Pancreas (tissue), 10 donors: Measurements from ENCODE around the gene E2F1. TPM values are rescaled to one million over a fixed set of nuclear protein-coding genes. Genes with fewer than 3 reads are reported as not detected.

Experiments used
- ATAC-seq, 4 donors: fragments of 200-7000 bp; cut with Tn5 transposase; one replicate each; pipeline versions ENCODE4 v1.8.0 to v1.9.1; 2020; ENCODE audit warnings: mild to moderate bottlenecking in 4 of 4, moderate library complexity in 4 of 4
- DNase-seq, 6 donors: peaks; one replicate each; pipeline ENCODE4 v3.0.0-alpha.2; 2020
- FAIRE-seq: peaks from 2 replicates; lab custom pipeline; 2012; peaks lifted over from hg19 to GRCh38; lab: Jason Lieb, UNC
- H3K27ac ChIP-seq, 4 donors: fragments of 200-600 bp; sonication (generic); 1 replicate in 3 of 4; 2 replicates in 1 of 4; pipeline versions ENCODE4 v1.5.0 to v1.8.0; 2020
- H3K27me3 ChIP-seq, 4 donors: fragments of 200-600 bp; one replicate each; pipeline ENCODE4 v1.8.0; 2021
- H3K36me3 ChIP-seq, 3 donors: fragments of 200-600 bp; sonication (generic) in 1 of 3; one replicate each; pipeline versions ENCODE4 v1.5.0 to v1.8.0; 2020 to 2021
- H3K4me1 ChIP-seq, 3 donors: fragments of 200-600 bp; one replicate each; pipeline ENCODE4 v1.8.0; 2021
- H3K4me3 ChIP-seq, 4 donors: fragments of 200-600 bp; sonication (generic) in 2 of 4; one replicate each; pipeline versions ENCODE4 v1.5.0 to v1.8.0; 2020 to 2021
- H3K9me3 ChIP-seq, 4 donors: fragments of 200-600 bp; one replicate each; pipeline ENCODE4 v1.8.0; 2021
- WGBS, 2 donors: extraction: QIAGEN DNeasy Blood & Tissue Kit; methylation state at CpG; one replicate each; pipeline ENCODE4 v1.1.7; 2013; 5-methylcytosine and 5-hydroxymethylcytosine counted together
- intact Hi-C, 3 donors: fragments of 100-400 bp; cut with DNase I; formaldehyde crosslinking; loops; one replicate each; pipeline versions ENCODE4 v1.11.1 to v1.14.2; 2022
- polyA plus RNA-seq, 2 donors: library from polyadenylated mRNA; stranded (reverse); fragments of 200-250 nt; gene quantifications; one replicate each; pipeline ENCODE4 v1.2.3, GENCODE V29; 2013
- total RNA-seq, 6 donors: library from RNA; stranded (reverse); fragmentation: NEBNext Ultra II Directional in 4 of 6; extraction: Animal tissue kit (Norgen Biotek cat#: 25700) in 4 of 6; gene quantifications; one replicate each; pipeline versions ENCODE4 v1.2.1 to v1.2.4, GENCODE V29; 2021 to 2023
- TF ChIP-seq, protein P1 (sequence below), 4 donors: fragments of 200-600 bp; sonication (generic) in 3 of 4; IDR thresholded peaks; one replicate each; pipeline versions ENCODE4 v1.5.0 to v1.8.0; 2021; ENCODE audit warnings: antibody characterized with exemption in 4 of 4
- donor health status: healthy with polysubstance abuse.
- donor health status: DM: no; HTN: no; CAD: no; lungs with moderate emphysema.
- donor health status: DM: no; HTN: no; CAD: no.
- donor health status: control.
- donor health status: control.
- donor health status: Bipolar disorder and iron deficiency.
- donor health status: DM: yes; HTN: yes; CAD: no.
- donor health status: DM: no; HTN: no; CAD: no.
- donor health status: DM: no; HTN: no; CAD: no.
- donor health status: DM: yes; HTN: yes; CAD: no.

E2F1 gene
- total and polyA plus RNA-seq, 8 donors, result 0.23 to 0.92 (median 0.60) TPM

DNA sequence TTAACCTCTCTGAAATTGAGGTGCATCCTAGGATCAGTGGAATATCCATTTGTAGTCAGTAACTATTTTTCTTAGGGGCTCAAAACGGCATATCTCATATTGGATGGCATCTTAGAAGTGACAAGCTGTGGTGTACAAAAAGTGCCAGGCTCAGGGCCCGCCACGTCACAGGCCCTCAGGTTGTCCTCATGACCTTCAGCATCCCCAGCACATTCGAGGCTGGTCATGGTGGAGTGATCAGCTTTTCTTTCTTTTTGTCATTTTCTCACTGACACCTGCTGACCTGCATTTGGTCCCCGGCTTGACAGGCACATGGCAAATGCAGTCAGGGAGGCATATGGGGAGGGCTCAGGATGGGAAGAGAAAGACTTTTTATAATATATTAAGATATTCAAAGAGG, 7.1 kb upstream of the E2F1 start:
- no peaks in the 10 kb centered on the region for H3K9me3 ChIP-seq
- no peaks in the 10 kb centered on the region for H3K4me1 ChIP-seq
- no peak overlapping the region for H3K4me3 ChIP-seq
- WGBS, 2 donors, result 81% methylated on average over 5 of the region's 5 CpGs
- DNase-seq (peak in 1 of 6 donors; percentile 6), FAIRE-seq (no peak), ATAC-seq (no peak)
- intact Hi-C loops, result no loop called here
- TF ChIP-seq, protein P1, sequence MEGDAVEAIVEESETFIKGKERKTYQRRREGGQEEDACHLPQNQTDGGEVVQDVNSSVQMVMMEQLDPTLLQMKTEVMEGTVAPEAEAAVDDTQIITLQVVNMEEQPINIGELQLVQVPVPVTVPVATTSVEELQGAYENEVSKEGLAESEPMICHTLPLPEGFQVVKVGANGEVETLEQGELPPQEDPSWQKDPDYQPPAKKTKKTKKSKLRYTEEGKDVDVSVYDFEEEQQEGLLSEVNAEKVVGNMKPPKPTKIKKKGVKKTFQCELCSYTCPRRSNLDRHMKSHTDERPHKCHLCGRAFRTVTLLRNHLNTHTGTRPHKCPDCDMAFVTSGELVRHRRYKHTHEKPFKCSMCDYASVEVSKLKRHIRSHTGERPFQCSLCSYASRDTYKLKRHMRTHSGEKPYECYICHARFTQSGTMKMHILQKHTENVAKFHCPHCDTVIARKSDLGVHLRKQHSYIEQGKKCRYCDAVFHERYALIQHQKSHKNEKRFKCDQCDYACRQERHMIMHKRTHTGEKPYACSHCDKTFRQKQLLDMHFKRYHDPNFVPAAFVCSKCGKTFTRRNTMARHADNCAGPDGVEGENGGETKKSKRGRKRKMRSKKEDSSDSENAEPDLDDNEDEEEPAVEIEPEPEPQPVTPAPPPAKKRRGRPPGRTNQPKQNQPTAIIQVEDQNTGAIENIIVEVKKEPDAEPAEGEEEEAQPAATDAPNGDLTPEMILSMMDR (IDR thresholded peaks at IDR 0.05), result no peak
- no peak overlapping the region for H3K27ac ChIP-seq
- H3K27me3 ChIP-seq, result no peaks in the 10 kb centered on the region
- H3K36me3 ChIP-seq, result no peaks in the 10 kb centered on the region

DNA sequence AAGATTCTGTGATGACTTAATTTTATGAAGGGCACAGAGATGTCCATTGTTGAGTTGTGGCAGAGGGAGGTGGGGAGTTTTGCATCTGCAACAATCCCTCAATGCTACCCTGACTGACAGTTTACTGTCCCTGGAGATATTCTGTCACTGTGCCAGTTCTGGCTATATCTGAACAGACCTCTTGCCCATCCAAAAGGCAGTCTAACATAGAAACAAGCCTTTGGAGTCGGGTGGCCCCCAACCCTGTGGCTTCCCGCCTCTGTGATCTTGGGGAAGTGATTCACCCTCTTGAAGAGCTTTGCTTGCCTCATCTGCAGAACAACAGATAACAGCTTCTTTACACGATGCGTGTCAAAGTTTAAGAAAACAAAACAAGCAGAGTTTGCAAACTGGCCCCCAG, 3.8 kb upstream of the E2F1 start:
- intact Hi-C loops, result no loop called here
- TF ChIP-seq, protein P1 (IDR thresholded peaks at IDR 0.05), result no peak
- Histone ChIP-seq H3K4me3 (no peak overlapping the region), H3K9me3 (no peaks in the 10 kb centered on the region), H3K4me1 (no peaks in the 10 kb centered on the region), H3K27me3 (no peaks in the 10 kb centered on the region), H3K36me3 (no peaks in the 10 kb centered on the region), H3K27ac (no peak overlapping the region)
- 71 to 85% methylated on average over 4 of the region's 4 CpGs for WGBS, 2 donors
- FAIRE-seq (no peak), ATAC-seq (no peak), DNase-seq (no peak)

DNA sequence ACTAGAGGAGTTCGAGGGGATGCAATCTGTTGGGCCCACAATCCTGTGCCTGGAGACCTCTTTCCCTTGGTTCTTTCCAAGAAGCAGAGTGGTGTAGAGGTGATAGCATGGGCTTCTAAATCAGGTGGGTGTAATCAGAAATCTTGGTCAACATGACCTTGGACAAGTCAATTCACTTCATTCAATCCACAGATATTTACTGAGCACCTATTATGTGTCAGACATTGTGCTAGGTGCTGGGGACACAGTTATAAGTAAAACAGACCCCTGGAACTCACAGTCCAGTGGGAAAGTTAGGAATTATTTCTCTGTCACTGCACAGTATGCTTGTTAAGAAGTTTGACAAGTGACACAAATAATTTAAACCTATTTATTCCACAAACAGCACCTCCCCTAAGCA, 3.3 kb upstream of the E2F1 start:
- no peaks in the 10 kb centered on the region for H3K4me1 ChIP-seq
- no peaks in the 10 kb centered on the region for H3K27me3 ChIP-seq
- H3K4me3 ChIP-seq, result no peak overlapping the region
- DNase-seq (no peak), FAIRE-seq (no peak), ATAC-seq (no peak)
- WGBS, 2 donors, result 91 to 92% methylated on average over 1 of the region's 1 CpG
- no peaks in the 10 kb centered on the region for H3K9me3 ChIP-seq
- intact Hi-C loops, result no loop called here
- H3K36me3 ChIP-seq, result no peaks in the 10 kb centered on the region
- TF ChIP-seq, protein P1 (IDR thresholded peaks at IDR 0.05), result no peak
- H3K27ac ChIP-seq, result no peak overlapping the region

DNA sequence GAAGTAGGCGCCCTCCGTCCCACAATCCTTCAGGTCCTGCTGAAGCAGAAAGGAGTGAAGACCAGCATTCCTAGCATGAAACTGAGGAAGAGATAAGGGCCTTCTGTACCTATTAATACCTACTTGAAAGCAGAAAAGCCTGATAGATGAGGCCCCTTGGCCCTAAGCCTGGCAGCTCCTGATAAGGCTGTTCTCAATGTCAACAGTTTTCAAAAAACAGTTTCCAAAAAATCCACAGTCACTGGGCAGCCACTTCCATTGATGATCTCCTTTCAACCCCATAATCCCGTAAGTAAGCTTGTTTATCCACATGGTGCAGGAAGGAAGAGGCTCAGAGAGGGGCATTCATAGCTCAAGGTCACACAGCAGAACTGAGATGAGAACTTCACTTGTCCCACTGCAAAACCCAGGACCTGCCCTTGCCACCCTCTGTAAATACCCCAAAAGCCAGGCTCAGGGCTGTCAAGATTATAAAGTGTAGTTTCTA, 2.8 kb upstream of the E2F1 start:
- TF ChIP-seq, protein P1 (IDR thresholded peaks at IDR 0.05), result no peak
- FAIRE-seq (no peak), ATAC-seq (no peak), DNase-seq (no peak)
- no peak overlapping the region for H3K27ac ChIP-seq
- no peak overlapping the region for H3K4me3 ChIP-seq
- WGBS, 2 donors, result 51 to 56% methylated on average over 3 of the region's 3 CpGs
- no peaks in the 10 kb centered on the region for H3K36me3 ChIP-seq
- intact Hi-C loops, result no loop called here
- no peaks in the 10 kb centered on the region for H3K27me3 ChIP-seq
- H3K4me1 ChIP-seq, result no peaks in the 10 kb centered on the region
- H3K9me3 ChIP-seq, result no peaks in the 10 kb centered on the region

DNA sequence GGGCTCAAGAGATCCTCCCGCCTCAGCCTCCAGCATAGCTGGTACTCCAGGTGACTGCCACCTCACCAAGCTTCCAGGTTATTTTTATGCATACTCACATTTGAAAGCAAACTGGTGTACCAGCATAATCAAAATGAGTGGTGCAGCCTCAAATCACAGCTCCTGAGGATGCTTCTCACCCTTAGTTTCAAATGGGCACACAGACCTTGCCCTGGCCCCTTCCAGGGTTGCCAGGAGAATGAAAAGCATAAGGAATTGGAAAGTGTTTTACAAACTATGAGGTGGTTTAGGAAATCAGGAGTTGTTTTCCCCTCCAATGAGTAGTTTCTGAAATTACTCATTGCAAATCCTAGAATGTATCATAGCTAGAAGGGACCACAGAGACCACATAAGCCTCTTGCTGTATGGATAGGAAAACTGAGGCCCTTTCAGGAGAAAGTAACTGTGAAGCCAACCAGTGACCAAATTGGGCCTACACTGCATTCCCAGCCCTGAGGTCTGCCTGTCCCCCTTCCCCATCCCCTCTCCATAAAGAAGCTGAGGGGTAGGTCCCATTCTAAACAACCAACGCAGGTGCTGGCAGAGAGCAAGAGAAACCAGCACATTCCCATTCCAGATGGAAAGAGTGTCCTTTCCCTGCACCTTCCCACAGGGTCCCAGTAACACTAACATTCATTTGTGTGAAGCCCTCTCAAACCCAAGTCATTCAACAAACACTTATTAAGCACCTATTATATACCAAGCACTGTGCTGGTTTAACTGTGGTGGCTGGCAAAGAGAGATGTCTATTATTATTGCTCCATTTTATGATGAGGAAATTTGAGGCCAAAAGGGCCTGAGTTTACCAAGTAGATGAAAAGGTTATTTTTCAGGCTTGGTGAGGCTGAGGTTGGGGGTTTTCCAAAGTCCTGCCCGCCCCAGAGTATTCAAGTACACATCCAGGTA, 2.1 kb upstream of the E2F1 start:
- H3K4me3 ChIP-seq, result no peak overlapping the region
- no peaks in the 10 kb centered on the region for H3K4me1 ChIP-seq
- TF ChIP-seq, protein P1 (IDR thresholded peaks at IDR 0.05), result no peak
- H3K27me3 ChIP-seq, result no peaks in the 10 kb centered on the region
- FAIRE-seq, result no peak
- DNase-seq, result no peak
- no peak for ATAC-seq
- no peak overlapping the region for H3K27ac ChIP-seq
- WGBS, 2 donors, result 77 to 78% methylated on average over 3 of the region's 3 CpGs
- H3K9me3 ChIP-seq, result no peaks in the 10 kb centered on the region
- intact Hi-C loops, result no loop called here
- H3K36me3 ChIP-seq, result no peaks in the 10 kb centered on the region
